Lung (tissue), 12 donors: ENCODE measurements around the gene UNC93A. TPM values are rescaled to one million over a fixed set of nuclear protein-coding genes. Genes with fewer than 3 reads are reported as not detected.

Experiments used
- ATAC-seq: fragments of 200-7000 bp; cut with Tn5 transposase; one replicate; pipeline ENCODE4 v1.9.1; 2020; ENCODE audit warnings: moderate number of reproducible peaks; ENCODE audit not compliant: insufficient read depth, low FRiP score
- DNase-seq, 3 donors: peaks; one replicate each; pipeline ENCODE4 v3.0.0-alpha.2; 2013 to 2017
- H3K27ac ChIP-seq, 2 donors: one replicate each; pipeline ENCODE4 v1.5.1; 2013; ENCODE audit warnings: mild to moderate bottlenecking in 2 of 2, moderate library complexity in 2 of 2, control low read depth in 1 of 2, inconsistent platforms in 1 of 2, low read depth in 1 of 2, low read length in 1 of 2
- H3K27me3 ChIP-seq, 3 donors: one replicate each; pipeline ENCODE4 v1.5.1; 2013; ENCODE audit warnings: low read length in 2 of 3; ENCODE audit not compliant: control insufficient read depth in 3 of 3, insufficient read depth in 3 of 3
- H3K36me3 ChIP-seq, 4 donors: one replicate each; pipeline ENCODE4 v1.5.1; 2013; ENCODE audit warnings: low read length in 4 of 4, mild to moderate bottlenecking in 1 of 4, moderate library complexity in 1 of 4; ENCODE audit not compliant: control insufficient read depth in 4 of 4, insufficient read depth in 4 of 4
- H3K4me1 ChIP-seq, 5 donors: one replicate each; pipeline ENCODE4 v1.5.1; 2013; ENCODE audit warnings: low read length in 5 of 5, mild to moderate bottlenecking in 2 of 5, moderate library complexity in 1 of 5; ENCODE audit not compliant: control insufficient read depth in 5 of 5, insufficient read depth in 5 of 5
- H3K4me3 ChIP-seq: one replicate; pipeline ENCODE4 v1.5.1; 2013; ENCODE audit warnings: mild to moderate bottlenecking, control low read depth, moderate library complexity
- H3K9ac ChIP-seq, 2 donors: one replicate each; pipeline ENCODE4 v1.5.1; 2013; ENCODE audit warnings: low read length in 2 of 2, control low read depth in 1 of 2; ENCODE audit not compliant: insufficient read depth in 1 of 2
- H3K9me3 ChIP-seq, 4 donors: one replicate each; pipeline ENCODE4 v1.5.1; 2013; ENCODE audit warnings: low read length in 3 of 4, mild to moderate bottlenecking in 1 of 4, moderate library complexity in 1 of 4; ENCODE audit not compliant: control insufficient read depth in 4 of 4, insufficient read depth in 3 of 4
- CTCF ChIP-seq: IDR thresholded peaks from 2 replicates; pipeline ENCODE4 v1.5.1; 2012; ENCODE audit warnings: mild to moderate bottlenecking; ENCODE audit errors: control extremely low read depth, extremely low read depth
- WGBS, 2 donors: extraction: QIAGEN DNeasy Blood & Tissue Kit; methylation state at CpG; one replicate each; pipeline ENCODE4 v1.1.7; 2013; 5-methylcytosine and 5-hydroxymethylcytosine counted together
- polyA plus RNA-seq, 2 donors: library from polyadenylated mRNA; stranded (reverse); fragments of 200-250 nt; gene quantifications; one replicate each; pipeline ENCODE4 v1.2.1, GENCODE V29; 2013
- total RNA-seq, 2 donors: library from RNA; depleted of rRNA in 1 of 2; stranded (reverse); fragments of >200 nt in 1 of 2; gene quantifications; one replicate each; pipeline ENCODE4 v1.2.1, GENCODE V29; 2014 to 2021
- donor health status: control.
- donor health status: control.
- donor health status: Bipolar disorder and iron deficiency.
- donor health status: healthy.
- donor health status: DM: yes; HTN: yes; CAD: no.

Gene UNC93A
- total and polyA plus RNA-seq, 4 donors, result not detected

- H3K4me3 ChIP-seq, result no peak overlapping the region
- H3K27me3 ChIP-seq, result no peaks in the 10 kb centered on the region
- 88 to 92% methylated on average over 7 of the region's 7 CpGs for WGBS, 2 donors
- no peak for TF ChIP-seq CTCF
- H3K27ac ChIP-seq, result no peak overlapping the region
- H3K36me3 ChIP-seq, result no peaks in the 10 kb centered on the region
- ATAC-seq, result no peak
- DNase-seq, result no peak
- H3K4me1 ChIP-seq, result no peaks in the 10 kb centered on the region
- H3K9me3 ChIP-seq, result no peaks in the 10 kb centered on the region
- H3K9ac ChIP-seq, result no peak overlapping the region
Observed at GRCh38 chr6:167296902-167297301, 5.8 kb downstream of the UNC93A start.

GRCh38 chr6:167298127-167298526 lies 7.0 kb downstream of the UNC93A start:
- no peak for DNase-seq
- Histone ChIP-seq H3K36me3 (no peaks in the 10 kb centered on the region), H3K27me3 (peaks cover 0 to 2% (median 0%) of the 10 kb centered on the region in 3 donors), H3K4me1 (no peaks in the 10 kb centered on the region), H3K27ac (no peak overlapping the region), H3K4me3 (no peak overlapping the region), H3K9me3 (no peaks in the 10 kb centered on the region), H3K9ac (no peak overlapping the region)
- WGBS, 2 donors, result 80 to 85% methylated on average over 4 of the region's 4 CpGs
- TF ChIP-seq CTCF, result no peak
- ATAC-seq, result no peak

- 88 to 90% methylated on average over 16 of the region's 16 CpGs for WGBS, 2 donors
- no peak overlapping the region for H3K27ac ChIP-seq
- peaks cover 0 to 4% (median 0%) of the 10 kb centered on the region in 3 donors for H3K27me3 ChIP-seq
- H3K4me3 ChIP-seq, result no peak overlapping the region
- no peaks in the 10 kb centered on the region for H3K36me3 ChIP-seq
- TF ChIP-seq CTCF, result no peak
- no peaks in the 10 kb centered on the region for H3K4me1 ChIP-seq
- ATAC-seq (no peak), DNase-seq (no peak)
- no peaks in the 10 kb centered on the region for H3K9me3 ChIP-seq
- H3K9ac ChIP-seq, result no peak overlapping the region
Observed at GRCh38 chr6:167299641-167300308, 8.7 kb downstream of the UNC93A start.
